Chondrocyte (in vitro differentiated cells): ENCODE data around the gene WIPI1. TPM values are rescaled to one million over a fixed set of nuclear protein-coding genes. Genes with fewer than 3 reads are reported as not detected.

Experiments used
- DNase-seq: peaks from one replicate; pipeline ENCODE4 v3.0.0; 2021; ENCODE audit warnings: mixed read lengths, low spot score
- H3K27ac Mint-ChIP-seq: one replicate; pipeline ENCODE4 v1.8.0; 2021; ENCODE audit warnings: mild to moderate bottlenecking, moderate library complexity, mixed read lengths; ENCODE audit not compliant: unreplicated experiment
- H3K27me3 Mint-ChIP-seq: 2 replicates; pipeline ENCODE4 v1.8.0; 2021; ENCODE audit warnings: low read depth, mixed read lengths
- H3K36me3 Mint-ChIP-seq: 2 replicates; pipeline ENCODE4 v1.8.0; 2021; ENCODE audit warnings: low read depth, mixed read lengths
- H3K4me1 Mint-ChIP-seq: 2 replicates; pipeline ENCODE4 v1.8.0; 2021; ENCODE audit warnings: low read depth, mild to moderate bottlenecking, mixed read lengths
- H3K4me3 Mint-ChIP-seq: one replicate; pipeline ENCODE4 v1.8.0; 2021; ENCODE audit warnings: mild to moderate bottlenecking, moderate library complexity, mixed read lengths; ENCODE audit not compliant: unreplicated experiment
- H3K9me3 Mint-ChIP-seq: 2 replicates; pipeline ENCODE4 v1.8.0; 2021; ENCODE audit warnings: low read depth, mixed read lengths
- total RNA-seq: library from RNA; stranded (reverse); gene quantifications from 3 replicates; pipeline ENCODE4 v1.2.1, GENCODE V29; 2021
- TF ChIP-seq, protein P1 (sequence below): fragments of 200-600 bp; sonication (generic); IDR thresholded peaks from 2 replicates; pipeline ENCODE4 v1.5.0; 2021; ENCODE audit warnings: antibody characterized with exemption, mild to moderate bottlenecking, moderate library complexity

WIPI1 gene
- total RNA-seq, 1 donor from 2014 or later: 119 TPM

GRCh38 chr17:68384471-68384870 lies 72.8 kb downstream of the WIPI1 start:
- Mint-ChIP-seq H3K9me3 (no peaks in the 10 kb centered on the region), H3K36me3 (no peaks in the 10 kb centered on the region), H3K4me3 (no peak overlapping the region), H3K27ac (no peak overlapping the region), H3K4me1 (peaks cover 18% of the 10 kb centered on the region), H3K27me3 (no peaks in the 10 kb centered on the region)
- no peak for DNase-seq
- TF ChIP-seq, protein P1, sequence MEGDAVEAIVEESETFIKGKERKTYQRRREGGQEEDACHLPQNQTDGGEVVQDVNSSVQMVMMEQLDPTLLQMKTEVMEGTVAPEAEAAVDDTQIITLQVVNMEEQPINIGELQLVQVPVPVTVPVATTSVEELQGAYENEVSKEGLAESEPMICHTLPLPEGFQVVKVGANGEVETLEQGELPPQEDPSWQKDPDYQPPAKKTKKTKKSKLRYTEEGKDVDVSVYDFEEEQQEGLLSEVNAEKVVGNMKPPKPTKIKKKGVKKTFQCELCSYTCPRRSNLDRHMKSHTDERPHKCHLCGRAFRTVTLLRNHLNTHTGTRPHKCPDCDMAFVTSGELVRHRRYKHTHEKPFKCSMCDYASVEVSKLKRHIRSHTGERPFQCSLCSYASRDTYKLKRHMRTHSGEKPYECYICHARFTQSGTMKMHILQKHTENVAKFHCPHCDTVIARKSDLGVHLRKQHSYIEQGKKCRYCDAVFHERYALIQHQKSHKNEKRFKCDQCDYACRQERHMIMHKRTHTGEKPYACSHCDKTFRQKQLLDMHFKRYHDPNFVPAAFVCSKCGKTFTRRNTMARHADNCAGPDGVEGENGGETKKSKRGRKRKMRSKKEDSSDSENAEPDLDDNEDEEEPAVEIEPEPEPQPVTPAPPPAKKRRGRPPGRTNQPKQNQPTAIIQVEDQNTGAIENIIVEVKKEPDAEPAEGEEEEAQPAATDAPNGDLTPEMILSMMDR: no peak

GRCh38 chr17:68383443-68384321 lies 73.6 kb downstream of the WIPI1 start:
- H3K4me1 Mint-ChIP-seq: peaks cover 21% of the 10 kb centered on the region
- no peak overlapping the region for H3K4me3 Mint-ChIP-seq
- H3K27ac Mint-ChIP-seq: peak overlapping the region; percentile 2
- DNase-seq: peak; percentile 26
- H3K27me3 Mint-ChIP-seq: no peaks in the 10 kb centered on the region
- H3K9me3 Mint-ChIP-seq: no peaks in the 10 kb centered on the region
- H3K36me3 Mint-ChIP-seq: no peaks in the 10 kb centered on the region
- TF ChIP-seq, protein P1: no peak

DNA sequence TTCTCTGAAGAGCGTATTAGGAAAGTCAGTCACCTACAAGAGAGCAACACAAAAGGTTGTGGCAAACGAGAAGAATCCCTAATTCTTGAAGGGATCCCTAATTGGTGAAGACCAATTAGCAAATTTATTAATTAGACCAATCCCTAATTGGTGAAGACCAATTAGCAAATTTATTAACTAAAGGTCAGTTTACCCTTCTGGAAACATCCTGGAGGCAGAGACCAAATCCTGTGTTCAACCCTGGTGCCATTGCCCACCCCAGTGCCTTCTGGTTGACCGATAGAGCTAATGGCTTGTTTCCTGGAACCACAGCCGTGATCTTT lies 74.2 kb downstream of the WIPI1 start:
- Mint-ChIP-seq H3K4me1 (peaks cover 24% of the 10 kb centered on the region), H3K27ac (no peak overlapping the region), H3K27me3 (no peaks in the 10 kb centered on the region), H3K9me3 (no peaks in the 10 kb centered on the region), H3K4me3 (no peak overlapping the region), H3K36me3 (no peaks in the 10 kb centered on the region)
- no peak for DNase-seq
- TF ChIP-seq, protein P1: no peak

DNA sequence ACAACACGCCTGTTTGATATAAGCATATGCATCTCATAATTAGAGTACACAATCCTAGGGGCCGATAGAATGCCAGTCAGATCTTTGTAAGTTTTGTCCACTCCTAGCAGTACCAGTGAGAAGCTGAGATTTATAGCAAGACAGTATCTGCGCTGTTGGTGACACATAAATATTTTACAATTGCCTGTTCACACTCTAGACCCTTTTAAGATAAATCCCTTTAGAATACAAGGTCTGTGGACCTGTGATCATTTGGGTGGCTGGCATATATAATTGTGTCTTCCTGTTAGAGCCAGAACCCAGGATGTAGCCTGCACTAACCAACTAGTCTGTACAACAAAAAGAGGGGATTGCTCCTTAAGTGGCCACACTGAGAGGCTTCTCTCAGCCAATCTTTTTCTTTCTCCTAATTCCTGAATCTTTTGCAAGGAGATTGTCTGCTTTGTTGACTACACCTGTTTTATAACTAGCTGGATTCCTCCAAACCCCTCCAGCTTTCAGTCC lies 74.7 kb downstream of the WIPI1 start:
- no peaks in the 10 kb centered on the region for H3K36me3 Mint-ChIP-seq
- TF ChIP-seq, protein P1: no peak
- H3K9me3 Mint-ChIP-seq: no peaks in the 10 kb centered on the region
- H3K27me3 Mint-ChIP-seq: no peaks in the 10 kb centered on the region
- DNase-seq: no peak
- H3K4me1 Mint-ChIP-seq: peaks cover 28% of the 10 kb centered on the region
- no peak overlapping the region for H3K27ac Mint-ChIP-seq
- no peak overlapping the region for H3K4me3 Mint-ChIP-seq

DNA sequence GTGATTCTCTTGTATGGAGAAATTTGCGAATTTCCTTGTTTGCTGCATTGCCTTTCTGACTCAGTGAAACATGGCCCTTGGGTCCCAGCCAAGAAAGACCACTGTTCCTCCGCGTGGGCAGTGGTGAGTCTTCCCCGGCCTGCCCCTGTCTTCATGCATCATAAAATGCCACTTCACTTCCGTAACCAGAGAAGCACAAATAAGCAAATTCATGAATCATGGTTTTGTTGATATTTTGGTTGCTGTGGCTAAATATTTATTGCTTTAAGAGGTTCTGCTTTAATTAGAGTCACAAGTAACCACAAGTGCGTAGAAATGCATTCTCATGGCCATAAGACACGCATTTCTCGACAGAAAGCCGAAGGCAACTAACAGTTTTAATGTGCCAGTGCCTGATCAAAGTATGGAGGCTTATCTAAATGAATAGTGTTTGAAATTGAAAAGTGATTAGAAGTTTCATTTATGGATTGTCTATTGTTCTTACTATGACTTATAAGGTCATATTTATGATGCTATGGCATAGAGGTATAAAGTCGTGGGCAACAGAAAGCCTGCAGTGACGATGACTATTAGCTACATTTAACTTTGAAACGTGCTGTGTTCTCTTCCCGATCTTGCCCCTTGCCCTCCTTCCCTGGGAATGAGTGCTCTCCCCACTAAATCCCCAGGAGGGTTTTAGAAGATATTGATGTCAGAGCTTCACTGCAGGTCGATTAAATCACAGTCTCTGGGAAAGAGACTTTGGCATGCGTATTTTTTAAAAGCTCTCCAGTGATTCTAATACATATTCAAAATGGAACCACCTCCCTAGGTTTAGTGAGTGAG lies 76.0 kb downstream of the WIPI1 start:
- TF ChIP-seq, protein P1: no peak
- Mint-ChIP-seq H3K4me1 (peaks cover 31% of the 10 kb centered on the region), H3K27ac (no peak overlapping the region), H3K27me3 (no peaks in the 10 kb centered on the region), H3K9me3 (no peaks in the 10 kb centered on the region), H3K4me3 (no peak overlapping the region), H3K36me3 (no peaks in the 10 kb centered on the region)
- DNase-seq: no peak
